HUES64 (cell line): ENCODE results near the gene WIPF2.
A peak's percentile ranks its signal among the peaks of the same experiment; 100 is the strongest.
"Not testable (repeated sequence)": the region's sequence is repeated elsewhere in the genome, so short reads cannot be mapped to it uniquely, and the experiment has no call there.

ENCODE experiments used
- H3K27ac ChIP-seq: 2 replicates; pipeline ENCODE4 v1.7.0; 2013; ENCODE audit warnings: low read depth, low read length, inconsistent platforms
- H3K27me3 ChIP-seq: 2 replicates; pipeline ENCODE4 v1.6.1; 2013; ENCODE audit warnings: mild to moderate bottlenecking, low read length; ENCODE audit not compliant: insufficient read depth
- H3K36me3 ChIP-seq: 2 replicates; pipeline ENCODE4 v1.6.1; 2013; ENCODE audit warnings: mild to moderate bottlenecking, low read length; ENCODE audit not compliant: insufficient read depth
- H3K4me1 ChIP-seq: 2 replicates; pipeline ENCODE4 v1.6.1; 2013; ENCODE audit warnings: mild to moderate bottlenecking, low read length, moderate library complexity; ENCODE audit not compliant: insufficient read depth
- H3K4me3 ChIP-seq: 2 replicates; pipeline ENCODE4 v1.5.1; 2013; ENCODE audit warnings: mild to moderate bottlenecking, low read length, moderate library complexity
- H3K9ac ChIP-seq: 2 replicates; pipeline ENCODE4 v1.6.1; 2013; ENCODE audit warnings: mild to moderate bottlenecking, low read depth, low read length
- H3K9me3 ChIP-seq: 2 replicates; pipeline ENCODE4 v1.6.1; 2013; ENCODE audit warnings: low read depth, low read length; ENCODE audit not compliant: insufficient read depth
- WGBS: fragments of 150-250, 120-280 bp; methylation state at CpG from one replicate; pipeline ENCODE4 v1.1.7; 2013; ENCODE audit warnings: missing lambda C conversion rate; 5-methylcytosine and 5-hydroxymethylcytosine counted together

WIPF2 gene

DNA sequence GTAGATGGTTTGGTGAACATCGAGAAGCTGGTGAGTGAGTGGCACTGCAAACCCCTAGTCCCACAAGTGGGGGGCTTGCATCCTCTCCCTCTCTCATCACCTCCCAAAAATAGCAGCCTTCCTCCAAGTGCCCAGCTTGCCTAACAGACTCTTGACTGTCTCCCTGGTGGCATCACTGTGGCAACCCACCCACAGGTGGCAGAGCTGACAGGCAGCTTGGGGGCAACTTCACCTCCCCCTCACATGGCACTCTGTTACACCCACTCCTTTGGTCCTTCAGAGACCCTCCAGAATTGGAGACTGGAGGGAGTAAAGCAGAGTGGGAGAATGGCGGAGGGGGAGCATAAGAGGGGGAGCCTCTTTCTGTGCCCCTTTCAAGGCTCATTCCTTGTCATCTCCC is 26.1 kb upstream of the WIPF2 start:
- no peak overlapping the region for H3K4me3 ChIP-seq
- peaks cover 15% of the 10 kb centered on the region; the same call in 1 of the 2 replicates for H3K36me3 ChIP-seq
- H3K27ac ChIP-seq = no peak overlapping the region
- no peak overlapping the region for H3K9ac ChIP-seq
- peaks cover 12% of the 10 kb centered on the region for H3K4me1 ChIP-seq
- WGBS = 100% methylated on average over 2 of the region's 2 CpGs
- no peaks in the 10 kb centered on the region; the same call in 1 of the 2 replicates for H3K9me3 ChIP-seq
- H3K27me3 ChIP-seq = no peaks in the 10 kb centered on the region

DNA sequence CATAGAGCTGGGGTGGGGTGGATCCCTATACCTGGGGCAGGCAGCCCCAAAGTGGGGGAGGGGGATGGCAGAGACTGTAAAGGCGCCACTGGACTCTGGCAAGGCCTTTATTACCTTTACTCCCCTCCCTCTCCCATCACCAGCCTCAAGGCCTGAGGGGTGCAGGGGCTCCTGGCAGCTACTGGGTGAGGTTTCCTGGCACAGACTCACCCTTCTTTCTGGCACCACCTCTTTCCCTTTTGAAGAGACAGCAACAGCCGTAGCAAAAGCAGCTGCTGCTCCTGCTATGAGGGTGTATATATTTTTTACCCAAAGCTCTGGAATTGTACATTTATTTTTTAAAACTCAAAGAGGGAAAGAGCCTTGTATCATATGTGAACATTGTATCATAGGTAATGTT is 24.3 kb upstream of the WIPF2 start:
- no peak overlapping the region for H3K9ac ChIP-seq
- no peaks in the 10 kb centered on the region for H3K27me3 ChIP-seq
- H3K4me3 ChIP-seq = no peak overlapping the region
- H3K27ac ChIP-seq = no peak overlapping the region
- 92% methylated on average over 2 of the region's 2 CpGs for WGBS
- no peaks in the 10 kb centered on the region; the same call in 1 of the 2 replicates for H3K9me3 ChIP-seq
- H3K36me3 ChIP-seq = peaks cover 9% of the 10 kb centered on the region; the same call in 1 of the 2 replicates
- peaks cover 12% of the 10 kb centered on the region for H3K4me1 ChIP-seq

DNA sequence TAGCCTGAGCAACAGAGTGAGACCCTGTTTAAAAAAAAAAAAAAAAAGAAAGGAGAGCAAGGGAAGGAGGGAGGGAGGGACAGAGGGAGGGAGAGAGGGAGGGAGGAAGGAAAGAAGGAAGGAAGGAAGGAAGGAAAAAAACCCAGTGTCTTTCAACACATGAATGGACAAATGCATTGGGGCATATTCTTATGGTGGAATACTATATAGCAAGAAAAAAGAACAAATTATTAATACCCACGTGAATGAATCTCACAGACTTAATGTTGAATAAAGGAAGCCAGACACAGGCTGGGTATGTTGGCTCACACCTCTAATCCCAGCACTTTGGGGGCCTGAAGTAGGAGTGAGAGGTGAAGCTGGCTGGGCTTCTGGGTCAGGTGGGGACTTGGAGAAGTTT is 21.6 kb upstream of the WIPF2 start:
- Histone ChIP-seq H3K27ac (no peak overlapping the region), H3K9me3 (no peaks in the 10 kb centered on the region; the same call in 1 of the 2 replicates), H3K4me3 (no peak overlapping the region), H3K4me1 (no peaks in the 10 kb centered on the region), H3K27me3 (no peaks in the 10 kb centered on the region), H3K9ac (no peak overlapping the region), H3K36me3 (peaks cover 9% of the 10 kb centered on the region; the same call in 1 of the 2 replicates)
- 89% methylated on average over 1 of the region's 1 CpG for WGBS

DNA sequence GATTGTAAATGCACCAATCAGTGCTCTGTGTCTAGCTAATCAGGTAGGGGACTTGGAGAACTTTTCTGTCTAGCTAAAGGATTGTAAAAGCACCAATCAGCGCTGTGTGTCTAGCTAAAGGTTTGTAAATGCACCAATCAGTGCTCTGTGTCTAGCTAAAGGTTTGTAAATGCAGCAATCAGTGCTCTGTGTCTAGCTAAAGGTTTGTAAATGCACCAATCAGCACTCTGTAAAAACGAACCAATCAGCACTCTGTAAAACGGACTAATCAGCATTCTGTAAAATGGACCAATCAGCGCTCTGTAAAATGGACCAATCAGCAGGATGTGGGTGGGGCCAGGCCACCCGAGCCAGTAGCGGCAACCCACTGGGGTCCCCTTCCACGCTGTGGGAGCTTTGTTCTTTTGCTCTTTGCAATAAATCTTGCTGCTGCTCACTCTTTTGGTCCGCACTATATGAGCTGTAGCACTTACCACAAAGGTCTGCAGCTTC is 21.1 kb upstream of the WIPF2 start:
- H3K36me3 ChIP-seq, H3K4me3 ChIP-seq, H3K27ac ChIP-seq, H3K4me1 ChIP-seq, H3K27me3 ChIP-seq, H3K9ac ChIP-seq, H3K9me3 ChIP-seq: not testable (repeated sequence)
- 88% methylated on average over 8 of the region's 8 CpGs for WGBS

DNA sequence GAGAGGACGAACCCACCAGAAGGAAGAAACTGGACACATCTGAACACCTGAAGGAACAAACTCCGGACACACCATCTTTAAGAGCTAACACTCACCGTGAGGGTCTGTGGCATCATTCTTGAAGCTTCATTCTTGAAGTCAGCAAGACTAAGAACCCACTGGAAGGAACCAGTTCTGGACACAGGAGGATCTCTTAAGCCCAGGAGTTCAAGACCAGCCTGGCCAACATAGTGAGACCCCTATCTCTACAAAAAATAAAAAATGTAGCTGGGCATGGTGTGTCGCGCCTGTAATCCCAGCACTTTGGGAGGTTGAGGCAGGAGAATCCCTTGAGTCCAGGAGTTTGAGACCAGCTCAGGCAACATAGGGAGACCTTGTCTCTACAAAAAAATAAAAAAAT is 20.5 kb upstream of the WIPF2 start:
- Histone ChIP-seq H3K9me3 (no peaks in the 10 kb centered on the region; the same call in 1 of the 2 replicates), H3K4me3 (no peak overlapping the region), H3K36me3 (peaks cover 2% of the 10 kb centered on the region; the same call in 1 of the 2 replicates), H3K27ac (no peak overlapping the region), H3K9ac (no peak overlapping the region), H3K4me1 (no peaks in the 10 kb centered on the region), H3K27me3 (no peaks in the 10 kb centered on the region)
- 95% methylated on average over 5 of the region's 5 CpGs for WGBS

DNA sequence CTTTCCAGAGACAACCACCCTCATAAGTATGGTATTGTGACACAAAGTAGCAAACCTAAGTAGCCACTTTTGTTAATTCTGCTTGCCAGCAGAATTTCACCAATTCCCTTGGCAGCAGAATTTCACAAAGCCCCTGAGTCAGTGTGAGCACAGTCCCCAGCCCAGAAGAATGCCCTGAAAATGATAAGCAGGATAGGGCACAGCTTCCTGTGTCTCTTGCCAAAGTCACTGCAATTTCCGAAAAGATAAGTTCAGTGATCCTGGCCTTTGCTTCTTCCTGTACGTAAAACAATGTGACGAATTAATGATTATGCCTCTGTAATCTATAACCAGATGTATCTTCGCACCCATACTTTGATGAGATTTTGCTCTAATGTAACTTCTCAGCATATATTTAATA is 16.0 kb upstream of the WIPF2 start:
- no peaks in the 10 kb centered on the region for H3K27me3 ChIP-seq
- WGBS = 97% methylated on average over 4 of the region's 4 CpGs
- no peaks in the 10 kb centered on the region for H3K4me1 ChIP-seq
- no peaks in the 10 kb centered on the region for H3K9me3 ChIP-seq
- no peak overlapping the region for H3K4me3 ChIP-seq
- no peak overlapping the region for H3K27ac ChIP-seq
- H3K36me3 ChIP-seq = no peaks in the 10 kb centered on the region
- H3K9ac ChIP-seq = no peak overlapping the region

DNA sequence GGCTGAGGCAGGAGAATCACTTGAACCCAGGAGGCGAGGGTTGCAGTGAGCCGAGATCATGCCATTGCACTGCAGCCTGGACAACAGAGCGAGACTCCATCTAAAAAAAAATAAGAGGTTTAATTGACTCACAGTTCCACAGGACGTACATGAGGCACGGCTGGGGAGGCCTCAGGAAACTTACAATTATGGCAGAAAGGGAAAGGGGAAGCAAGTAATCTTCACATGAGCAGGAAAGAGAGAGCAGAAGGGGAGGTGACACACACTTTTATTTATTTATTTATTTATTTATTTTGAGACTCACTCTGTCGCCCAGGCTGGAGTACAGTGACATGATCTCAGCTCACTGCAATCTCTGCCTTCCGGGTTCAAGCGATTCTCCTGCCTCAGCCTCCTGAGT is 12.9 kb upstream of the WIPF2 start:
- not testable (repeated sequence) for H3K9ac ChIP-seq, H3K27me3 ChIP-seq, H3K4me3 ChIP-seq, H3K36me3 ChIP-seq, H3K9me3 ChIP-seq, H3K27ac ChIP-seq, H3K4me1 ChIP-seq
- 93% methylated on average over 8 of the region's 8 CpGs for WGBS

DNA sequence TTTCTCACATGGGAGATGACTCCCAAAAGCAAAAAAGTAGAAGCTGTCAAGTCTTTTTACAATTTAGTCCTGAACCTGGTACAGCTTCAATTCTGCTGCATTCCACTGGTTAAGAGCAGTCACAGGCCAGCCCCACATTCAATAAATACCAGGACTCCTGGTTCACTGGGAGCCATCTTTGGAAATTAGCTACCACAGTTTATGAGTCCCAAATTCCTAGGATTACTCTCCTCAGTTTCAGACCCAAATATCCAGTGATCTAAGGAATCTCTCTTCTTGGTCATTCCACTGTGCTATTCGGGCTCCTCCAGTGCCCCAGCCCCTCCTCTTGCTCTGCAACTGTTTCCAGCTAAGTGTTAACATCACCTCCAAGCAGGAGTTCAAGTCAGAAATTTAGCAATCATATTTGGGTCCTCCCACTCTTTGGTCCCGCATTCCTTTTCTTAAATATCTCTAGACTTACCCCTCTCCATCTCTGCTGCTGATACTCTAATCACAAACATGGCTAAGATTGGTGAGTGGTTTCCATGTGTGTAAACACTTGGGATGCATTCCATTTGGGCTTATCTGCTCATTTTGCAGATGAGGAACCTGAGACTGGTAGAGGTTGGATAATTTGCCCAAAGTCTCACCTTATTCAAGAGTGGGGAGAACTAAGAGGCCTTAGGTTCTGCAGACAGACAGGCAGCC is 9.6 kb upstream of the WIPF2 start:
- 89% methylated on average over 2 of the region's 2 CpGs for WGBS
- Histone ChIP-seq H3K4me1 (no peaks in the 10 kb centered on the region), H3K9me3 (no peaks in the 10 kb centered on the region), H3K27ac (no peak overlapping the region), H3K36me3 (no peaks in the 10 kb centered on the region), H3K9ac (no peak overlapping the region), H3K27me3 (no peaks in the 10 kb centered on the region), H3K4me3 (no peak overlapping the region)

DNA sequence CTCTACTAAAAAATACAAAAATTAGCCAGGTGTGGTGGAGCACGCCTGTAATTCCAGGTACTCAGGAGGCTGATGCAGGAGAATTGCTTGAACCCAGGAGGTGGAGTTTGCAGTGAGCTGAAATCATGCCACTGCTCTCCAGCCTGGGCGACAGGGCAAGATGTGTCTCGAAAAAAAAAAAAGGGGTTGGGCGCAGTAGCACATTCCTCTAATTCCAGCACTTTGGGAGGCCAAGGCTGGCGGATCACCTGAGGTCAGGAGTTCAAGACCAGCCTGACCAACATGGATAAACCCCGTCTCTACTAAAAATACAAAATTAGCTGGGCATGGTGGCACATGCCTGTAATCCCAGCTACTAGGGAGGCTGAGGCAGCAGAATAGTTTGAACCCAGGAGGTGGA is 5.2 kb upstream of the WIPF2 start:
- H3K4me1 ChIP-seq = not testable (repeated sequence)

DNA sequence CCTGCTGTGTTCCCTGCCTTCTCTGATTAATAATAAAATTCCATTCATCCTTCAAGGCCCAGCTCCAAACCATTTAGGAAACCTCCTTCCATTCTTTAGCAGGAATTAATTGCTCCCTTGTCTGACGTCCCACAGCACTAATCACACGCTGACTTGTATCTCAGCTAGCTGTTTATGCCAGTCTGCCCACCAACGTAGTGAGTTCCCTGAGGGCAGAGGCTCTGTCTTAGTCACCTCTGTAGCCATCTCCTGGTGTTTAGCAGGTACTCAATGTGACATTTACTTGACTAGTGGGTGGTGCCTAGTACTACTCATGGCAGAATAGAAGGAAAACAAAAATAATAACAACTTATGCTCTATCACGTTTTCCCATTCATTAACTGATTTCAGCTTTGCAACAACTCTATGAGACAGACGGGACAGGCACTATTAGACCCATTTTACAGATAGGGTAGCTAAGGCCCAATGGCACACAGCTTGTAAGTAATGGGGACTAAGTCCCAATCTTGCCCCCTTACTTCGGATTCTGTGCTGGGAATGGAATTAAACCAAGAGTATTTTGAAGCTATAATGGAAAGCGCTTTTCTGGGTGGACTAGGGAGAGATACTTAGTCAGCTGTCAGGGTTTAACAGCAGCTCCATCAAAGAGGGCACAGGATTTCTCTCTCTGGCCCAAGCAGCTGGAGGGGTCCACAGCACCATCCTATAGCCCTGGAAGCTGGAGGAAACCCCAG is 931 bp upstream of the WIPF2 start:
- H3K27ac ChIP-seq = no peak overlapping the region; the same call in 1 of the 2 replicates
- H3K9me3 ChIP-seq = no peaks in the 10 kb centered on the region
- no peak overlapping the region for H3K9ac ChIP-seq
- H3K4me1 ChIP-seq = no peaks in the 10 kb centered on the region
- H3K4me3 ChIP-seq = peak overlapping the region; percentile 74
- 75% methylated on average over 7 of the region's 7 CpGs for WGBS
- H3K36me3 ChIP-seq = no peaks in the 10 kb centered on the region
- no peaks in the 10 kb centered on the region for H3K27me3 ChIP-seq

More for the DNA sequence above, 5.2 kb upstream of the WIPF2 start:
- not testable (repeated sequence) for H3K27me3 ChIP-seq, H3K9ac ChIP-seq, H3K27ac ChIP-seq, H3K36me3 ChIP-seq, H3K9me3 ChIP-seq, H3K4me3 ChIP-seq
- WGBS = 91% methylated on average over 6 of the region's 6 CpGs

DNA sequence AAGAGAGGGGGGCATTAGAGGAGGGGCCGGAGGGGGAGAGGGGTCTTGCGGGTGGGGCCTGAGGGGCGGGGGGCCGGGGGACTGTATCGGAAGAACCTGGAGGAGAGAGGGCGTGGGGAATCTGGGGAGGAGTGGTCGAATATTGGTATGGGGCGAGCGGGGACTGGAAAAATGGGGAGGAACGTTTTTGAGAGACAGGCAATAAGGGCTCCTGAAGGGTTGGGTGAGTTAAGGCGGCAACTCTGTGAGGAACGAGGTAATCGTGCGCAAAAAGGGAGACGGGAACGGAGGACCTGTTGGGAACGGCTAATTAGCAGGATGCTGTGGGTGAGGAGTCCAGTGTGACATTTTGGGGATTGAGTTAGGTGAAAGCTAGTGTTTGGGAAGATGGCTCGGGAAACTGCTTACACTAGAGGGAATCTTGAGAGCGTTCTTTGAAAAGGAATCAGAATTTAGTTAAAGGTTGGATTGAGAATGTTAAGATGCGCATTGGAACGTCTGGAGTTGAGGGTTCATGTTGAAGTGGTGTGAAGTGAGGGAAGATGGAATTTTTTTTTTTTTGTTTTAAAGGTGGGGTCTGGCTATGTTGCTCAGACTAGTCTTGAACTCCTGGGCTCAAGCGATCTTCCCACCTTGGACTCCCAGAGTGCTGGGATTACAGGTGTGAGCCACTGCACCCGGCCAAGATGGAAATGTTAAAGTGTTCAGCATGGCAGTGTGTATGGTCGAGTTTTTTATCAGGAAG is 662 bp downstream of the WIPF2 start:
- H3K9me3 ChIP-seq = no peaks in the 10 kb centered on the region
- WGBS = 8% methylated on average over 24 of the region's 24 CpGs
- no peaks in the 10 kb centered on the region for H3K36me3 ChIP-seq
- peak overlapping the region; percentile 81; the same call in 1 of the 2 replicates for H3K27ac ChIP-seq
- no peaks in the 10 kb centered on the region for H3K27me3 ChIP-seq
- H3K4me3 ChIP-seq = peak overlapping the region; percentile 74
- H3K4me1 ChIP-seq = no peaks in the 10 kb centered on the region
- H3K9ac ChIP-seq = peak overlapping the region; percentile 60
